GM12801 (cell line): Measurements from ENCODE around the gene NEDD8.

Experiments
- TF ChIP-seq, protein P1 (sequence below): IDR thresholded peaks from one replicate; pipeline ENCODE4 v1.5.1; 2011; ENCODE audit warnings: control low read depth; ENCODE audit not compliant: insufficient read length; ENCODE audit errors: extremely low read depth

NEDD8 gene

GRCh38 chr14:24232121-24232644 lies at the start of gene NEDD8:
TSS of gene NEDD8 (minus strand) at chr14:24232367. CDS start at chr14:24232267, 100 bp downstream.
- TF ChIP-seq, protein P1, sequence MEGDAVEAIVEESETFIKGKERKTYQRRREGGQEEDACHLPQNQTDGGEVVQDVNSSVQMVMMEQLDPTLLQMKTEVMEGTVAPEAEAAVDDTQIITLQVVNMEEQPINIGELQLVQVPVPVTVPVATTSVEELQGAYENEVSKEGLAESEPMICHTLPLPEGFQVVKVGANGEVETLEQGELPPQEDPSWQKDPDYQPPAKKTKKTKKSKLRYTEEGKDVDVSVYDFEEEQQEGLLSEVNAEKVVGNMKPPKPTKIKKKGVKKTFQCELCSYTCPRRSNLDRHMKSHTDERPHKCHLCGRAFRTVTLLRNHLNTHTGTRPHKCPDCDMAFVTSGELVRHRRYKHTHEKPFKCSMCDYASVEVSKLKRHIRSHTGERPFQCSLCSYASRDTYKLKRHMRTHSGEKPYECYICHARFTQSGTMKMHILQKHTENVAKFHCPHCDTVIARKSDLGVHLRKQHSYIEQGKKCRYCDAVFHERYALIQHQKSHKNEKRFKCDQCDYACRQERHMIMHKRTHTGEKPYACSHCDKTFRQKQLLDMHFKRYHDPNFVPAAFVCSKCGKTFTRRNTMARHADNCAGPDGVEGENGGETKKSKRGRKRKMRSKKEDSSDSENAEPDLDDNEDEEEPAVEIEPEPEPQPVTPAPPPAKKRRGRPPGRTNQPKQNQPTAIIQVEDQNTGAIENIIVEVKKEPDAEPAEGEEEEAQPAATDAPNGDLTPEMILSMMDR, result no peak

GRCh38 chr14:24281636-24282035 lies 49.5 kb upstream of the NEDD8 start:
- TF ChIP-seq, protein P1, result no peak

GRCh38 chr14:24280797-24281460 lies 48.8 kb upstream of the NEDD8 start:
- TF ChIP-seq, protein P1, result no peak

- TF ChIP-seq, protein P1, result no peak
Observed at GRCh38 chr14:24279301-24280186, 47.4 kb upstream of the NEDD8 start.

GRCh38 chr14:24278424-24278823 lies 46.3 kb upstream of the NEDD8 start:
- TF ChIP-seq, protein P1, result no peak

DNA sequence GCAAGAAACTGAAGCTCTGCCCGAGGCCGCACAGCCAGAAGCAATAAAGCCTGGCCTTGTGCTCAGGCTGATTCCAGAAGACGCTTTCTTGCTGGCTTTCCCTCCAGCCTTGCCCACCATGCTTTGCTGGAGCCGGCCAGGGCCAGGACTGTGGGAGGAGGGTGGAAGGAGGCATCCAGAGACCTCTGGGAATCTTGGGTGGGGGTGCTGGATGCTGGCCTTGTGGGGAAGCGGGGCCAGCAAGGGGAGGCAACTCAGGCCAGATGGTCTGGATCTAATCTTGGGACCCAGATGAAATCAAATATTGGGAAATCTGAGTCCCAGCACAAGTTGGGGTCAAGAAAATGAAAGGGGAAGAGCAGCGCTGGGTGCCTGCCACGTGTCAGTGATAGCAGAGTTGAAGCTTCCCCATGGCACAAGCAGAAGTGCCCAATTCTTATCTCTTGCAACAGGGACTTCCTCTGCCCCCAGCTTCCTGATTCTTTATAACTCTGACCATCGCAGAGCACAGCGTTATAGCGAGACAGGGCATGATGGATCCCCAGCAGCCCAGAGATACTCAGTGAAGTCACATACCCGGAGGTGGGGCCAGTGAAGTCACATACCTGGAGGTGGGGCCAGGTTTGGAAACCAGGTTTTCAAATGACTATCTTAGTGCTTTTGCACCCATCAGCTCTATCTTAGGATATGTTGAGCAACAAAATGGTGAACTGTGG lies 45.6 kb upstream of the NEDD8 start:
- TF ChIP-seq, protein P1, result no peak

DNA sequence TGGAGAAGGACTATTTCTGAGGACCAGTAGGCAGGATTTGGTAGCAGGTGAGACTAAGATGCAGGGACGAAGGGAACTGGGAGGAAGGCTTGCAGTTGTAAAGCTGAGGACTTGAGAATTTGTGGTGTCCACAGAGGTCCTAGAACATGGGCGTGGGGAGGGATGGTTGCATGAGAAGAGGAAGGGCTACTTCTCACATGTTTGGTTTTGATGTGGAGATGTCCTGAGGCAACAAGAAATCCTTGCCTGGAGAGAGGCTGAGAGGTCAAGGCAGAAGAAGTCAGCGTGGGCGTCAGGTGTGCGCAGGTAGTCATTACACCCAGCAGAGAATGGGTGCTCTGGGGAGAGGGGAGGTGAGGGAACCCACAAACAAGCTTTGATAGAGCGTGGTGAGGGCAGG lies 44.9 kb upstream of the NEDD8 start:
- TF ChIP-seq, protein P1, result no peak
